BE2C (cell line): ENCODE results near the gene PUM2.

Experiments used
- DNase-seq: peaks from one replicate; pipeline ENCODE4 v3.0.0-alpha.2; 2020
- H3K27me3 ChIP-seq: fragments of 250-450 bp; sonication (Bioruptor Pico); 2 replicates; pipeline ENCODE4 v1.5.1; 2020; ENCODE audit warnings: mild to moderate bottlenecking
- H3K36me3 ChIP-seq: fragments of 250-450 bp; sonication (Bioruptor Pico); 2 replicates; pipeline ENCODE4 v1.5.1; 2020; ENCODE audit warnings: mild to moderate bottlenecking
- H3K4me1 ChIP-seq: fragments of 250-450 bp; sonication (Bioruptor Pico); 2 replicates; pipeline ENCODE4 v1.5.1; 2020
- H3K4me3 ChIP-seq: 2 replicates; pipeline ENCODE4 v1.5.1; 2011; ENCODE audit warnings: low read depth, low read length
- H3K9me3 ChIP-seq: fragments of 250-450 bp; sonication (Bioruptor Pico); 2 replicates; pipeline ENCODE4 v1.5.1; 2020
- CTCF ChIP-seq: IDR thresholded peaks from 2 replicates; pipeline ENCODE4 v1.5.1; 2012; ENCODE audit warnings: mild to moderate bottlenecking, low read depth, low read length

Gene PUM2

GRCh38 chr2:20267529-20267928, 83.1 kb downstream of the PUM2 start:
- H3K4me1 ChIP-seq = no peaks in the 10 kb centered on the region; the same call in 1 of the 2 replicates
- no peak for TF ChIP-seq CTCF
- no peak overlapping the region for H3K4me3 ChIP-seq
- H3K9me3 ChIP-seq = no peaks in the 10 kb centered on the region
- DNase-seq = no peak
- H3K36me3 ChIP-seq = peaks cover 26% of the 10 kb centered on the region
- no peaks in the 10 kb centered on the region for H3K27me3 ChIP-seq

DNA sequence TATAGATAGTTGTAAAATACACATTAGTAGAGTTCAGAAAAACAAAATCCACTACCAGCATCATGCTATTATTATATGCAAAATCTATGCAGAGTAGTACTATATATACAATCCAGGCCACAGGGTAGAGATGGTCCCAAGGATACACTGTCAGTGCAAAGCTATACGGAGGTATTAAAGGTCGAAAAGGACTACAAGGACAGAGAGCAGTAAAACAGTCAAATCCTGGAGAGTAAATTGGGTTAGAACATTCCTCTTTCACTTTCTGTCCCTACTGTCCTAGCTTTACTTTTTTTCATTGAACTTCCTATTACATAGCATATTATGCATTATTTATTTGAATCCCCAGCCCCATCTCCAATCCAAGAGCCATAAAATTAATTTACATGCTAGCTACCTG, 86.0 kb downstream of the PUM2 start:
- H3K27me3 ChIP-seq = no peaks in the 10 kb centered on the region
- no peaks in the 10 kb centered on the region for H3K9me3 ChIP-seq
- no peak for TF ChIP-seq CTCF
- DNase-seq = no peak
- H3K36me3 ChIP-seq = peaks cover 44% of the 10 kb centered on the region
- no peak overlapping the region for H3K4me3 ChIP-seq
- no peaks in the 10 kb centered on the region; the same call in 1 of the 2 replicates for H3K4me1 ChIP-seq

GRCh38 chr2:20257411-20257810, 93.2 kb downstream of the PUM2 start:
- no peaks in the 10 kb centered on the region for H3K4me1 ChIP-seq
- no peaks in the 10 kb centered on the region for H3K9me3 ChIP-seq
- no peaks in the 10 kb centered on the region for H3K27me3 ChIP-seq
- H3K4me3 ChIP-seq = no peak overlapping the region
- TF ChIP-seq CTCF = no peak
- peaks cover 80% of the 10 kb centered on the region for H3K36me3 ChIP-seq
- DNase-seq = no peak

- DNase-seq = no peak
- no peak for TF ChIP-seq CTCF
- no peaks in the 10 kb centered on the region for H3K27me3 ChIP-seq
- no peaks in the 10 kb centered on the region for H3K4me1 ChIP-seq
- H3K36me3 ChIP-seq = peaks cover 84% of the 10 kb centered on the region
- no peak overlapping the region for H3K4me3 ChIP-seq
- no peaks in the 10 kb centered on the region for H3K9me3 ChIP-seq
These were observed 95.9 kb downstream of the PUM2 start for GRCh38 chr2:20254731-20255130.

- TF ChIP-seq CTCF = no peak
- Histone ChIP-seq H3K9me3 (no peaks in the 10 kb centered on the region), H3K4me3 (no peak overlapping the region), H3K27me3 (no peaks in the 10 kb centered on the region), H3K4me1 (no peaks in the 10 kb centered on the region), H3K36me3 (peaks cover 88% of the 10 kb centered on the region)
- DNase-seq = no peak
These were observed 100.2 kb downstream of the PUM2 start for GRCh38 chr2:20250436-20250835.

- DNase-seq = no peak
- no peaks in the 10 kb centered on the region for H3K9me3 ChIP-seq
- no peak overlapping the region for H3K4me3 ChIP-seq
- no peaks in the 10 kb centered on the region for H3K27me3 ChIP-seq
- no peak for TF ChIP-seq CTCF
- H3K36me3 ChIP-seq = peaks cover 75% of the 10 kb centered on the region
- H3K4me1 ChIP-seq = no peaks in the 10 kb centered on the region
These were observed 101.5 kb downstream of the PUM2 start for GRCh38 chr2:20249170-20249569.
